HCT116 (cell line): ENCODE measurements around the gene RNASE1. TPM values are rescaled to one million over a fixed set of nuclear protein-coding genes. Genes with fewer than 3 reads are reported as not detected.

Experiments used
- ATAC-seq: fragments of 200-7000 bp; cut with Tn5 transposase; 2 replicates; pipeline ENCODE4 v1.9.1; 2020; ENCODE audit warnings: mild to moderate bottlenecking, moderate library complexity
- BruUV-seq: library from RNA; stranded (reverse); fragments of 400-500 nt; replicated peaks from 2 replicates; lab custom pipeline; 2021; lab: Mats Ljungman, UMichigan
- CTCF ChIA-PET: fragments of 300-600 bp; sonication (Branson Sonifier 250); formaldehyde crosslinking; loops from one replicate; lab custom pipeline; 2021; ENCODE audit warnings: antibody characterized with exemption; lab: Charles Lee
- POLR2A ChIA-PET: fragments of 300-600, 350-600 bp; sonication (Branson Sonifier 250); formaldehyde crosslinking; loops from one replicate; lab custom pipeline; 2021; ENCODE audit warnings: antibody characterized with exemption; lab: Charles Lee
- RAD21 ChIA-PET, 2 experiments: fragments of 300-600 bp; sonication (Branson Sonifier 250); formaldehyde crosslinking; loops; one replicate each; lab custom pipeline; 2023; ENCODE audit warnings: low total read pairs in 2 of 2; ENCODE audit not compliant: uncharacterized antibody in 2 of 2, unreplicated experiment in 2 of 2, low non-redundant PET in 1 of 2; lab: Charles Lee
- DNase-seq: peaks from one replicate; pipeline ENCODE4 v3.0.0-alpha.2; 2010; ENCODE audit warnings: low read depth, low spot score
- H2AFZ ChIP-seq: fragments of 200-600 bp; shearing (Covaris generic), sonication (generic); 2 replicates; pipeline ENCODE4 v1.6.1; 2017; ENCODE audit warnings: low read depth, mixed run types, mixed read lengths, antibody characterized with exemption, low read length; ENCODE audit not compliant: poor library complexity, severe bottlenecking
- H3K27ac ChIP-seq: 2 replicates; pipeline ENCODE4 v1.5.1; 2012; ENCODE audit warnings: low read depth, low read length
- H3K27me3 ChIP-seq: fragments of 200-600 bp; sonication (generic); 2 replicates; pipeline ENCODE4 v1.6.1; 2016; ENCODE audit warnings: mixed run types, low read length, mixed read lengths; ENCODE audit not compliant: insufficient read depth
- H3K36me3 ChIP-seq, 2 experiments: fragments of 200-500 bp in 1 of 2; fragments of 200-600 bp in 1 of 2; sonication (Bioruptor generic) in 1 of 2; sonication (generic) in 1 of 2; 2 replicates each; pipeline versions ENCODE4 v1.5.1 to v1.6.1; 2014 to 2016; ENCODE audit warnings: low read length in 2 of 2, inconsistent platforms in 1 of 2, mixed read lengths in 1 of 2, mixed run types in 1 of 2; ENCODE audit not compliant: insufficient read depth in 2 of 2, control insufficient read depth in 1 of 2
- H3K4me1 ChIP-seq, 2 experiments: fragments of 200-600 bp in 1 of 2; sonication (generic) in 1 of 2; 2 replicates each; pipeline versions ENCODE4 v1.5.1 to v1.6.1; 2012 to 2017; ENCODE audit warnings: low read length in 2 of 2, inconsistent platforms in 1 of 2, mild to moderate bottlenecking in 1 of 2, mixed read lengths in 1 of 2, mixed run types in 1 of 2, moderate library complexity in 1 of 2; ENCODE audit not compliant: insufficient read depth in 2 of 2, control insufficient read depth in 1 of 2
- H3K4me2 ChIP-seq: fragments of 200-600 bp; sonication (generic); 2 replicates; pipeline ENCODE4 v1.6.1; 2017; ENCODE audit warnings: mixed run types, low read length, mixed read lengths
- H3K4me3 ChIP-seq, 2 experiments: fragments of 200-600 bp in 1 of 2; sonication (generic) in 1 of 2; replicated peaks in 1 of 2; 2 replicates each; pipeline ENCODE4 v1.5.1; 2011 to 2016; ENCODE audit warnings: low read length in 2 of 2, control low read depth in 1 of 2, low read depth in 1 of 2, mild to moderate bottlenecking in 1 of 2, mixed read lengths in 1 of 2, mixed run types in 1 of 2
- H3K79me2 ChIP-seq: fragments of 200-600 bp; sonication (generic); 2 replicates; pipeline ENCODE4 v1.6.1; 2017; ENCODE audit warnings: mild to moderate bottlenecking, mixed run types, low read length, moderate library complexity, mixed read lengths; ENCODE audit not compliant: insufficient read depth
- H3K9ac ChIP-seq: fragments of 200-600 bp; sonication (generic); 2 replicates; pipeline ENCODE4 v1.6.1; 2016; ENCODE audit warnings: low read length, mixed read lengths
- H3K9me2 ChIP-seq: fragments of 200-600 bp; sonication (generic), shearing (Covaris generic); 2 replicates; pipeline ENCODE4 v1.6.1; 2017; ENCODE audit warnings: mixed run types, mild to moderate bottlenecking, moderate library complexity; ENCODE audit not compliant: insufficient read depth
- H3K9me3 ChIP-seq, 2 experiments: fragments of 200-500 bp in 1 of 2; fragments of 200-600 bp in 1 of 2; sonication (Bioruptor generic) in 1 of 2; sonication (generic) in 1 of 2; 2 replicates each; pipeline ENCODE4 v1.6.1; 2014 to 2017; ENCODE audit warnings: low read length in 2 of 2, mixed read lengths in 2 of 2, inconsistent platforms in 1 of 2, low read depth in 1 of 2, mild to moderate bottlenecking in 1 of 2, mixed run types in 1 of 2, moderate library complexity in 1 of 2; ENCODE audit not compliant: control insufficient read depth in 1 of 2, insufficient read depth in 1 of 2
- H4K20me1 ChIP-seq: fragments of 200-600 bp; sonication (generic), shearing (Covaris generic); 2 replicates; pipeline ENCODE4 v1.6.1; 2017; ENCODE audit warnings: mixed run types, mild to moderate bottlenecking, moderate library complexity; ENCODE audit not compliant: insufficient read depth
- ATF3 ChIP-seq: IDR thresholded peaks from 2 replicates; pipeline ENCODE4 v1.6.1; 2012
- CBX3 ChIP-seq: IDR thresholded peaks from 2 replicates; pipeline ENCODE4 v1.6.1; 2012; ENCODE audit warnings: low read depth
- EGR1 ChIP-seq: IDR thresholded peaks from 2 replicates; pipeline ENCODE4 v1.6.1; 2012; ENCODE audit warnings: low read depth
- EZH2phosphoT487 ChIP-seq: fragments of 200-600 bp; IDR thresholded peaks from 2 replicates; pipeline ENCODE4 v1.6.1; 2018; ENCODE audit warnings: antibody characterized with exemption, borderline replicate concordance
- REST ChIP-seq: IDR thresholded peaks from 2 replicates; pipeline ENCODE4 v1.6.1; 2012; ENCODE audit warnings: low read depth
- SIN3A ChIP-seq: IDR thresholded peaks from 2 replicates; pipeline ENCODE4 v1.6.1; 2012; ENCODE audit warnings: low read depth
- TCF7L2 ChIP-seq: IDR thresholded peaks from 2 replicates; pipeline ENCODE4 v1.7.0; 2011; ENCODE audit warnings: borderline replicate concordance, inconsistent platforms; ENCODE audit not compliant: insufficient read depth, insufficient read length; ENCODE audit errors: extremely low read depth
- ZFX ChIP-seq: fragments of 450-650 bp; IDR thresholded peaks from 2 replicates; pipeline ENCODE4 v1.6.1; 2017
- intact Hi-C: fragments of 100-400 bp; cut with micrococcal nuclease; formaldehyde crosslinking; loops from 2 replicates; pipeline ENCODE4 v1.10.0; 2022
- total RNA-seq: library from RNA; stranded (reverse); gene quantifications from one replicate; pipeline ENCODE4 v1.2.1, GENCODE V29; 2021; ENCODE audit not compliant: unreplicated experiment

The RNASE1 gene
- total RNA-seq, 1 experiment from 2014 or later, result 3.3 TPM

DNA sequence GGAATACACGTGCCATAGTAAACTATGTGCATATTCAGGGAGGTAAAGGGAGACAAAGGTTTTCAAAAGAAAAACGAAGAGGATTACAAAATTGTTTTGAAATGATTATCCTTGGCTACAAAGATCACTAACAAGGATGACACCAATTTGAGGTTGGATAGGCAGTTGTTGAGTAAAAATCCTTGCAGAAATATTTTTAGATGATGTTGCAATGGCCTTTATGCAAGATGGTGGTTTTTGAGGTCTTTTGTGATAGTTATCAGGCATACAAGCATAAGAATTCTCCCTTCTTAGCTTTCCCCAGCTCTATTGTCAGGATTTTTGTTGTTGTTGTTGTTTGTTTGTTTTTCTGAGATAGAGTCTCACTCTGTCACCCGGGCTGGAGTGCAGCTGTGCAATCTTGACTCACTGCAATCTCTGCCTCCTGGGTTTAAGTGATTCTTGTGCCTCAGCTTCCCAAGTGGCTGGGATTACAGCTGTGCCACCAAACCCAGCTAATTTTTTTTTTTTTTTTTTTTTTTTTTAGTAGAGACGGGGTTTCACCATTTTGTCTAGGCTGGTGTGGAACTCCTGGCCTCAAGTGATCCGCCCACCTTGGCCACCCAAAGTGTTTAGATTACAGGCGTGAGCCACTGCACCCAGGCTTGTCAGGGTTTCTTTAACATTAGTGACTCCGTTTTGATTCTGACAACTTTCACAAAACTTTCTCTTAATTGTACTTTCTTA, 7.8 kb downstream of the RNASE1 start:
- ChIA-PET RAD21 (no interaction called here), POLR2A (no interaction called here), CTCF (no interaction called here)
- BruUV-seq, result no TSS peak
- no peaks in the 10 kb centered on the region for H3K27me3 ChIP-seq
- intact Hi-C loops, result no loop called here
- DNase-seq, result no peak
- 0 out of 4 replicates have a peak, but pooled peaks cover 0 to under 1% of the 10 kb centered on the region in 2 experiments for H3K4me1 ChIP-seq
- no peak overlapping the region for H3K27ac ChIP-seq
- H3K4me2 ChIP-seq, result no peak overlapping the region
- H3K9me3 ChIP-seq, result no peaks in the 10 kb centered on the region
- no peak overlapping the region for H2AFZ ChIP-seq
- TF ChIP-seq TCF7L2 (no peak), ATF3 (no peak), EZH2phosphoT487 (no peak), REST (no peak), CBX3 (no peak), SIN3A (no peak), ZFX (no peak), EGR1 (no peak)
- H4K20me1 ChIP-seq, result no peaks in the 10 kb centered on the region
- H3K9me2 ChIP-seq, result no peaks in the 10 kb centered on the region
- H3K79me2 ChIP-seq, result no peaks in the 10 kb centered on the region
- H3K4me3 ChIP-seq, result no peak overlapping the region
- no peak for ATAC-seq
- H3K36me3 ChIP-seq, result no peaks in the 10 kb centered on the region
- no peak overlapping the region for H3K9ac ChIP-seq
